DND-41 (cell line): ENCODE data around the gene DIAPH3.

Experiments
- ATAC-seq: fragments of 200-7000 bp; cut with Tn5 transposase; 3 replicates; pipeline ENCODE4 v1.9.1; 2021; ENCODE audit warnings: low read depth; ENCODE audit not compliant: insufficient read depth
- DNase-seq: peaks from one replicate; pipeline ENCODE4 v3.0.0-alpha.2; 2020
- H2AFZ ChIP-seq: 2 replicates; pipeline ENCODE4 v1.6.0; 2012; ENCODE audit warnings: low read depth, low read length
- H3K27ac ChIP-seq: 2 replicates; pipeline ENCODE4 v1.5.1; 2012; ENCODE audit warnings: low read length, inconsistent platforms
- H3K27me3 ChIP-seq: fragments of 200-600 bp; sonication (generic); 2 replicates; pipeline ENCODE4 v1.6.0; 2012; ENCODE audit warnings: low read length, mild to moderate bottlenecking, inconsistent platforms; ENCODE audit not compliant: insufficient read depth, poor library complexity
- H3K36me3 ChIP-seq: 2 replicates; pipeline ENCODE4 v1.5.1; 2012; ENCODE audit warnings: low read length, inconsistent platforms; ENCODE audit not compliant: insufficient read depth
- H3K4me1 ChIP-seq: 2 replicates; pipeline ENCODE4 v1.5.1; 2012; ENCODE audit warnings: mild to moderate bottlenecking, low read length; ENCODE audit not compliant: insufficient read depth
- H3K4me2 ChIP-seq: 2 replicates; pipeline ENCODE4 v1.6.0; 2012; ENCODE audit warnings: mild to moderate bottlenecking, moderate library complexity, low read length, inconsistent platforms; ENCODE audit not compliant: insufficient read depth
- H3K4me3 ChIP-seq, 2 experiments: fragments of 200-600 bp in 1 of 2; shearing (Covaris generic) in 1 of 2; 2 replicates each; pipeline ENCODE4 v1.5.1; 2012 to 2016; ENCODE audit warnings: inconsistent platforms in 2 of 2, low read length in 2 of 2, mild to moderate bottlenecking in 2 of 2, low read depth in 1 of 2, moderate library complexity in 1 of 2
- H3K79me2 ChIP-seq: 2 replicates; pipeline ENCODE4 v1.6.0; 2012; ENCODE audit warnings: low read length, inconsistent platforms; ENCODE audit not compliant: insufficient read depth
- H3K9ac ChIP-seq: 2 replicates; pipeline ENCODE4 v1.6.0; 2012; ENCODE audit warnings: low read depth, mild to moderate bottlenecking, inconsistent platforms, low read length, moderate library complexity
- H3K9me3 ChIP-seq: 2 replicates; pipeline ENCODE4 v1.5.1; 2012; ENCODE audit warnings: low read length, moderate library complexity, mild to moderate bottlenecking, inconsistent platforms; ENCODE audit not compliant: insufficient read depth, severe bottlenecking
- H4K20me1 ChIP-seq: 2 replicates; pipeline ENCODE4 v1.6.0; 2012; ENCODE audit warnings: low read length; ENCODE audit not compliant: insufficient read depth
- CTCF ChIP-seq: IDR thresholded peaks from 2 replicates; pipeline ENCODE4 v1.5.1; 2012; ENCODE audit warnings: borderline replicate concordance, low read length, moderate library complexity, mild to moderate bottlenecking; ENCODE audit not compliant: poor library complexity, severe bottlenecking; ENCODE audit errors: extremely low read depth
- EZH2 ChIP-seq: IDR thresholded peaks from 3 replicates; pipeline ENCODE4 v1.6.1; 2012; ENCODE audit warnings: borderline replicate concordance, low read depth, mild to moderate bottlenecking, moderate library complexity, low read length, inconsistent platforms; ENCODE audit not compliant: severe bottlenecking

DIAPH3 gene

GRCh38 chr13:59976856-59977255 is 186.9 kb downstream of the DIAPH3 start:
- DNase-seq (no peak), ATAC-seq (no peak)
- Histone ChIP-seq H3K4me3 (no peak overlapping the region), H3K4me1 (no peaks in the 10 kb centered on the region), H3K36me3 (peaks cover 29% of the 10 kb centered on the region), H3K9ac (no peak overlapping the region), H3K79me2 (no peaks in the 10 kb centered on the region), H3K4me2 (no peak overlapping the region), H3K27me3 (no peaks in the 10 kb centered on the region), H4K20me1 (no peaks in the 10 kb centered on the region), H3K27ac (no peak overlapping the region), H2AFZ (no peak overlapping the region), H3K9me3 (no peaks in the 10 kb centered on the region)
- TF ChIP-seq EZH2 (no peak), CTCF (no peak)

GRCh38 chr13:59975807-59976435 is 187.8 kb downstream of the DIAPH3 start:
- Histone ChIP-seq H3K79me2 (no peaks in the 10 kb centered on the region), H3K36me3 (peaks cover 36% of the 10 kb centered on the region)
- no peak for ATAC-seq

DNA sequence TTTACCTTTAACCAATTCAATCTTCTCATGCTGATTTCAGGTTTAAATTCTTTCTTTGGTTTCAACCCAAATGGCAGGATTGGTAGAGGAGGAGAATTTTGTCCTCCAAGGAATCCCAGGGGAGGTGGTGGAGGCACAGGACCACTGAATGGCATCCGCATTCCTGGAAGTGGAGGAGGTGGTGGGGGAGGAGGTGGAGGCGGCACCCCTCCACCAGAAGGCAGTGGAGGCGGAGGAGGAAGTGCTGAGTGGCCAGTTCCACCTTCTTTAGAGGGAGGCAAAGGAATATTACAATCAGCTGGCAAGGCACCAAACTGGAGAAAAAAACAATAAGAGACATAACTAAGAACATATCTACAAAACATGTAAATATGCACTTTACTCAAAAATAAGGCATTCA is 192.9 kb downstream of the DIAPH3 start:
- no peaks in the 10 kb centered on the region for H4K20me1 ChIP-seq
- ATAC-seq (no peak), DNase-seq (no peak)
- no peaks in the 10 kb centered on the region for H3K4me1 ChIP-seq
- H3K4me2 ChIP-seq = no peak overlapping the region
- no peak overlapping the region for H2AFZ ChIP-seq
- no peak overlapping the region for H3K9ac ChIP-seq
- H3K79me2 ChIP-seq = no peaks in the 10 kb centered on the region
- H3K27me3 ChIP-seq = no peaks in the 10 kb centered on the region
- TF ChIP-seq CTCF (no peak), EZH2 (no peak)
- H3K36me3 ChIP-seq = peaks cover 48% of the 10 kb centered on the region
- H3K4me3 ChIP-seq = no peak overlapping the region
- no peak overlapping the region for H3K27ac ChIP-seq
- no peaks in the 10 kb centered on the region for H3K9me3 ChIP-seq

More at GRCh38 chr13:59975807-59976435, 187.8 kb downstream of the DIAPH3 start:
- TF ChIP-seq CTCF = no peak
- TF ChIP-seq EZH2 = no peak
- no peak overlapping the region for H3K4me2 ChIP-seq
- no peaks in the 10 kb centered on the region for H4K20me1 ChIP-seq
- no peaks in the 10 kb centered on the region for H3K4me1 ChIP-seq
- no peak overlapping the region for H3K27ac ChIP-seq
- H2AFZ ChIP-seq = no peak overlapping the region
- H3K4me3 ChIP-seq = no peak overlapping the region
- no peaks in the 10 kb centered on the region for H3K9me3 ChIP-seq
- no peak for DNase-seq
- no peaks in the 10 kb centered on the region for H3K27me3 ChIP-seq
- no peak overlapping the region for H3K9ac ChIP-seq
